ENCODE results near the gene NFKBIB.

Gene NFKBIB

GRCh38 chr19:38905620-38906019 is 5.9 kb downstream of the NFKBIB start:
- DNase-seq: no peak

- no peak for DNase-seq
Measured at GRCh38 chr19:38907227-38907626, 7.5 kb downstream of the NFKBIB start.

GRCh38 chr19:38907670-38908069 is 7.9 kb downstream of the NFKBIB start:
- no peak for DNase-seq

DNA sequence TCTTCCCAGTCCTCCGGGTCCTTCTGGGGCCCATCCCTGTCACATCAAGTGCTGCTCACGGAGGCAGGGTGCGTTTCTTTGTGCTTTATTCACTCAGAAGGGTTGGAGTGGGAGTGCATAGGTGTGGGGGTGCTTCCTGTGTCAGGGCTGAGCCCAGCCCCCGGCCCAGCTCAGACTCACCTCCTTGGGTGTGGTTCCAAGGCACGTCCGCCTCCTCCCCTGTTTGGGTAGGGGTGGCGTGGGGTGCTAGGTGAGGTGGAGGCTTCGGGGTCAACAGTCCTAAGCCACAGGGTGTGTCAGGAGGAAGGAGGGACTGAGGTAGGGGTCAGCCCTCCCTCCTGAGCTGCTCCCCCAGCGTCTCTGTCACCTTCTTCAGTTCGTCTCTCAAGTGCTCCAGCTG is 9.1 kb downstream of the NFKBIB start:
- no peak for DNase-seq

GRCh38 chr19:38910488-38910887 is 10.7 kb downstream of the NFKBIB start:
- no peak for DNase-seq

- DNase-seq: no peak
Measured at GRCh38 chr19:38911388-38912001, 11.7 kb downstream of the NFKBIB start.

DNA sequence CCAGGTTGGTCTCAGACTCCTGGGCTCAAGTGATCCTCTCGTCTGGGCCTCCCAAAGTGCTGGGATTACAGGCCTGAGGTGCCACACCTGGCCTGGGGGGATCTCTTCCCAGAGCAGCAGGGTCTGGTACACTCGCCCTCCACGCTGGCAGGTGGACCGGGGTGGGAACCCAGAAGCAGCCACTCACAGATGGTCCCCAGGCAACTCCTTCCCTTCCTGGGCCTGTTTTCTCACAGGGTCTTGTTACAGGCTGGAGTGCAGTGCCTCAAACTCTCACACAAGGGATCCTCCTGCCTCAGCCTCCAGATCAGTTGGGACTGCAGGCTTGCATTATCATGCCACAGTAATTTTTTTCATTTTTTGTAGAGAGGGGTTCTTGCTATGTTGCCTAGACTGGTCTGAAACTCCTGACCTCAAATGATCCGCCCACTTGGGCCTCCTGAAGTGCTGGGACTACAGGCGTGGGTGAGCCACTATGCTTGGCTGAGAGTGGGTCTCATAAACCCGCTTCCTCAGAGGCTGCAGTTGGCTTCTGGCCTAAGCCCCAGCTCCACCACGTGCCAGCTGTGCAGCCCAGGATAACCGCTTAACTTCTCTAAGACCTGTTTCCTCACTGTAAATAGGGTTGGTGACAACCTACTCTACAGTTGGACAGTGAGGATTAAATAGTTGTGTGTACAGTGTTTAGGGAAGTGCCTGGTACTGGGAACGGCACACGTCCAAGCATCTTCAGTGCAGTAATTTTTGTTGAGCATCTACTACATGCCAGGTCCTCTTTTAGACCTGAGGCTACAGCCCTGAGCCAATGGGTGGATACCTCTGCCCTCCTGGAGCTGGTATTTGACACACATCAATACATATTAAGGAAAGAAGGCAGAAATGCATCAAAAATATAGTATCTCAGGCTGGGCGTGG is 13.1 kb downstream of the NFKBIB start:
- DNase-seq: no peak

DNA sequence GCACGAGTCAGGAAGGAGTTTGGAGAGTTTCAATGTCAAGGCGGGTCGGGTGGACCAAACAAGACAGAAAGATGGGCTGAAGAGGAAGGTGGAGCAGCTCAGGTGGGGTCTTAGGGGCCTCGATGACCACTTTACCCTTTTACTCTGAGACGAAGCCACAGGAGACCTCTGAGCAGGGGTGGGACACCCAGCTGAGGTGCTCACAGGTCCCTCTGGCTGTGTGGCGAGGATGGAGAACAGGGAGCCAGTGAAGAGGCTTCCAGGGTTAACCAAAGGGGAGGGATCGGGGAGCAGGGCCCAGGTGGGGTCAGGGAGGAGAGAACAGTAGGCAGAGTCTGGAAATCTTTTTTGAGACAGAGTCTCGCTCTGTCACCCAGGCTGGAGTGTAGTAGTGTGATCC is 14.2 kb downstream of the NFKBIB start:
- no peak for DNase-seq

GRCh38 chr19:38915329-38916321 is 15.9 kb downstream of the NFKBIB start:
- DNase-seq: no peak

GRCh38 chr19:38917516-38917915 is 17.7 kb downstream of the NFKBIB start:
- no peak for DNase-seq

- DNase-seq: no peak
Measured at GRCh38 chr19:38917921-38918491, 18.2 kb downstream of the NFKBIB start.

DNA sequence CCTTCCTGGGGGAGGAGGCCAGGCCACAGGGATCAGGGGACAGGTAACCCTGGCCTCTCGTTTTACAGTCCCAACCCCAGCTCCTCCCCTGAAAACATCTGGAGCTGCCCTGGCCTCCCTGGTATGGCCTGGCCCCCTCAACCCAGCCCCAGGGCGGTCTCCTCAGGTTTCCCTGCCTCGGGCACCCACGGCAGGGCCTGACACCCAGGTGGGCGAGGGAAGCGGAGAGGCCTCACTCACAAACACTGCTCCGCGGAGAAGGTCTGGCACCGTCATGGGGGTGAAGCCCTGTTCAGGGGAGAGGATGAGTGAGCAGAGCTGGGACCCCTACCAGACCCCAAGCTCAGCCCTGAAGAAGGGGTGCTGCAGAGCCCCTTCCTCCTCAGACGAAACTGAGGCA is 18.8 kb downstream of the NFKBIB start:
- no peak for DNase-seq

DNA sequence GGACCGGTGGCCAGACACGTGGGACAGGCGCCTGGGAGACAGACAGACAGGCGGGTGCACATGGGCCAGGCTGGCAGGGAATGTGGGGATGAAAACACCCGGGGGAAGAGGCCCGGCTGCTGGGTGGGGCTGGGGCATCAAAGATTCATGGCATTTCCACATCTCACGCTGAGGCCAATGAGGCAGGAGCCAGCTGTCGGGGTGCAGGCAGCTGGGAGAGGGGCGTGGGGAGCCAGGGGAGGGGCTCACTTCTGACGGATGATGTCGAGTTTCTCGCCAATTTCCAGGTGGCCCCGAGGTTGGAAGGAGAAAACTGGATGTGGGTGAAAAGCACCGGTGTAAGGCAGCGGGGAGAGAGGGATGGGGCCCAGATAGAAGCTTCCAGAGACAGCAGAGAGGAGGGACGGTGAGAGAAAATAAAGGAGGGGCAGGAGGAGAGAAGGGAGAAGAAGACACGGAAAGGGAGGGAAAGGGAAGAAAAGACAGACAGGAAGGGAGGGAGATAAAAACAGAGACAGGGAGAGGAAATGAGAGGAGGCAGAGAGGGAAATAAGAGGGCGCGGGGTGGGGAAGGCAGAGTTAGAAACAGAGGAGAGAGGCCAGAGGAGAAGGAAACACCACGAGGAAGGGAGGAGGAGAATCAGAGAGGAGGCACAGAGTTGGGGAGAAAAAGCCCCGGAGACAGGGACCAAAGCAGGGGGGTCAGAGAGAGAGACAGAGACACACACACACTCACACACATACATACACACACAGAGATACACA is 20.2 kb downstream of the NFKBIB start:
- DNase-seq: no peak

- no peak for DNase-seq
Measured at GRCh38 chr19:38920602-38921419, 21.0 kb downstream of the NFKBIB start.

DNA sequence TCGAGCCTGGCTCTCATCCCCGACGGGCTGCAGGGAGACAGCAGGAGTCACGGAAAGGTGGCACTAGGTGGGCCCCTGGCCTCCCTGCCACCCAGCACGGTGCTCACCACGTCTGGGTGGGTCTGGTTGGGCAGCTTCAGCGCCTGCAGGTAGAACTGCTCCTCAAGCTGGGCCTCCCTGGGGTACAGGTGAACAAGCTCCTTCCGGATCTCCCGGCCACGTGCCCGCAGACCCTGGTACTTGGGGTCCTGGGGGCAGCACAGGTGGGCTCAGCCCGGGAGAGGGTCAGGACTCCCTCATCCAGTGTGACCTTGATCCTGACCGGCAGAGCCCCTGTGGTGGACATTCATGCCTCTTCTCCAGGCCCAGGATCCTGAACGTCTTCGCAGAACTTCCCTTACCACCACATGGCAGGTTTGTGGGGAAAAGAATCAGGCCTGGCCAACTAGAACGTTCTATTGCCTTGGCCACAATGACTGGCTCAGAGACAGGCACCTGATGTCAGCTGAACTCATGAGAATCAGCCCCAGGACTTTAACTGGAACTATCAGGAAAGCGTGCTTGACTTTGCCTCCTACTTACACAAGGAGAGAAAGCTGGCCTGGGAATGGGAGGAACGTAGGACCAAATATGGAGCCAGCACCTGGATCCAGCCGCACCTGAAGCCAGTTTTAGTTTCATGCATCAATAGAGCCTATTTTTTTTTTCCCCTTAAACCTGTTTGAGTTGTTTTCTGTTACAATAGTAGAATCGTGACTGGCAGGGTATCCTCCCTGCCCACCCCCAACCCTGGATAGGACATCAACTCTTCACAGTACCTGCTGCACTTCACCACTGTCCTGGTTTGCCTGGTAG is 21.9 kb downstream of the NFKBIB start:
- no peak for DNase-seq

DNA sequence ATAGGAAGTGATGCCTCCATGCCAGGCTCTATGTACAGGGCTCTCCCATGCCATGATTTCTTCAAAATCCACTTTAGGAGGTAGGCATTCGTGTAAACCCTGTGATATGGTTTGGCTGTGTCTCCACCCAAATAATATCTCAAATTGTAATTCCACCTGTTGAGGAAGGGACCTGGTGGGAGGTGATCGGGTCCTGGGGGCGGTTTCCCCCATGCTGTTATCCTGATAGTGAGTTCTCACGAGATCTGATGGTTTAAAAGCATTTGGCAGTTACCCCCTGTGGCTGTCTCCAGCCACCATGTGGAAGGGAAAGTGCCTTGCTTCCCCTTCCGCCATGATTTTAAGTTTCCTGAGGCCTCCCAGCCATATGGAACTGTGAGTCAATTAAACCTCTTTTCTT is 22.7 kb downstream of the NFKBIB start:
- no peak for DNase-seq

DNA sequence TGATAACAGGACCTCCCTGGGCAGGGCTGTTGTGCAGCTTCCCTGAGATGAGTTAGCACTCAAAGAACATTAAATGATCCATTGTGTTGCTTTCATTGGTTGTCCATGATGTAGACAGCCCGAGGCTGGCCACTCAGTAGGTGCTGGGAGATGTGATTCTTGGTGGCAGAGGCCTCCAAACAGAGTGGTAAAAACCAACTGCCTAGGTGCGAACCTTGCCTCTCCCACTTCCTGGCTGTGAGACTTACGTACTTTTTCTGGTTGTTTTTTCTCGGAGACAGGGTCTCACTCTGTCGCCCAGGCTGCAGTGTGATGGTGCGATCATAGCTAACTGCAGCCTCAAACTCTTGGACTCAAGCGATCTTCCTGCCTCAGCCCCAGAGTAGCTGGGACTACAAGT is 24.6 kb downstream of the NFKBIB start:
- DNase-seq: no peak

DNA sequence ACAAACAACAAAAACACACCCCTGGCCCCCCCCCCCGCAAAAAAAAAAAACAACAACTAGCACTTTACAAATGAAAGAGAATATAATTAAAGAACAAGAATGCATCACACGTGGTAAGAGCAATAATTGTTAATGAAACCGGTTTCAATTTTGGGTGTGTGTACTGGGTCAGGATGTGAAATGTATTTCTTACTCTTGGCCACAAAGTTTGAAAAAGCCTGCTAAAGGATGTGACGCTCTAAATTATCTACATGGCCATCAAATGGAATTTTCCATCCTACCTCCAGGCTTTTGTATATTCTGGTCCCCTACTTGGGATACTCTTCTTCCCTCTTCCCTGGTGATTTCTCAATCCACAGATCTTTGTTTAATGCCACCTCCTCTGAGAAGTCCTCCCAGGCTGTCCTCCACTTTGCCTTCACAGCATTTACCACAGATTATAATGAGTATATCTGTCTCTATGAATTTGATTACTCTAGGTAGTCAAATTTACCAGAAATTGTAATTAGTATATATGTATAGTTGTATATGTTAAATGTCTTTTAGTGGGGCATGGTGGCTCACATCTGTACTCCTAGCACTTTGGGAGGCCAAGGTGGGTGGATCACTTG is 28.7 kb downstream of the NFKBIB start:
- DNase-seq: no peak

DNA sequence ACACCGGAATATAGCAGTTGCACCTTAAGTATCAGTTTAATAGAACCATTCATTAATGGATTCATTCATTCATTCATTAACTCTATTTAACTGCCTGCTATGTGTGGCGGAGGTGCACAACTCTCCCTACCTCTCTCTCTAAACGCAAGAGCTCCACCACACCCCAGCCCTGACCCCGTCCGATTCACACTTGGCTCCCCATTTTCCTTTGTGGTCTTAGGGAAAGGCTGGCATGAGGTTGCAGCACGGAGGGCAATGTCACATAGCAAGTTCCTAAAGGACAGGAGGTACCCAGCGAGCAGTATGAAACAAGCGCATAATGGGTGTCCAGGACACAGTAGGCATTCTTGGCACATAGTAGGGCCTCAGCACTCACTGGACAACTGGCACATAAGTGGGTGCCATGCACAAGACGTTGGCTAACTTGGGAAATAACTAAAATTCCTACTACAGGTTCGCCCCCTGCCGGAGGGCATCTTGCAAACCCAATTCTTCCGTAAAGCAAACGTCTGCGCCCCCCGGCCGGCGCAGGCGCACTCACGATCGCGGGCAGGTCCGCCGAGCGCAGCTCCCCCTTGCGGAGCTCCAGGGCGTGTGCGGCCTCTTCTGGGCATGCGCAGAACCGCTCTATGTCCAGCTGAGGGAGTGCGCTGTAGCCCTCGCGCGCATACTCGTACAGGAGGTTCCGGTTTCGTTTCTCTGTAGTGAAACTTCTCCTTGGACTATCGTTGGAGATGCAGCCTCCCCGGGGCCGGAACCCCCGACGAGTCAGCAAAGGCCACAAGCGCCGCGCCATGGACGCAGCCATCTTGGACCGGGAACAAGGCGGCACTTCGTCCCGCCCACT is 30.4 kb downstream of the NFKBIB start, which contains the start of gene SARS2:
Gene SARS2 (minus strand): TSS at position 835 of the 847 bp plus-strand sequence. CDS start 27 bp downstream, at position 808.
- peak; percentile 73 for DNase-seq
